Ureter (tissue), 1 donor: ENCODE results near the gene AP1B1. TPM values are rescaled to one million over a fixed set of nuclear protein-coding genes. Genes with fewer than 3 reads are reported as not detected.
"Not testable (repeated sequence)": the region's sequence is repeated elsewhere in the genome, so short reads cannot be mapped to it uniquely, and the experiment has no call there.

Experiments
- DNase-seq: peaks from one replicate; pipeline ENCODE4 v3.0.0-alpha.2; 2020; ENCODE audit warnings: low spot score
- total RNA-seq: library from RNA; stranded (reverse); gene quantifications from one replicate; pipeline ENCODE4 v1.2.4, GENCODE V29; 2023
- donor health status: DM: yes; HTN: yes; CAD: no.

Gene AP1B1
- total RNA-seq, 1 donor from 2014 or later: 173 TPM

DNA sequence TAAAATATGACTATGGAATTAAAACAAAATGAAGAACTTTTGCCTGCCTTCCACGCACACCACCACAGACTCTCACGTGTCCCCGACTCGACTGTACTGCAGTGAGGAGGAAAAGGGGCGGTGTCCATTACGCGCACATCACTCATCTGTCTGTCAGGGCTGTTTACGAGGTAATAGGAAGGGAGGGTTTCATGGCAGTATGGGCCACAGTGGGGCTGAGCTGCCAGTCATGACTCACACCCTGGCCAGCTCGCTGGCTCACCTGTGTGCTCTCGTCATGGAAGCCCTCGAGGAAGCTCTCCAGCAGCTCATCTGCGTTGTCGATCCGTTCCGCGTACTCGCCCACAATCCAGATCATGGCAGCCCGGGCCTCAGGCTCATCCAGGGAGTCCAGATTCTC lies 39.4 kb downstream of the AP1B1 start:
- no peak for DNase-seq

- DNase-seq: no peak
These were observed 40.3 kb downstream of the AP1B1 start for GRCh38 chr22:29348041-29348440.

- no peak for DNase-seq
These were observed 41.7 kb downstream of the AP1B1 start for GRCh38 chr22:29346659-29347058.

DNA sequence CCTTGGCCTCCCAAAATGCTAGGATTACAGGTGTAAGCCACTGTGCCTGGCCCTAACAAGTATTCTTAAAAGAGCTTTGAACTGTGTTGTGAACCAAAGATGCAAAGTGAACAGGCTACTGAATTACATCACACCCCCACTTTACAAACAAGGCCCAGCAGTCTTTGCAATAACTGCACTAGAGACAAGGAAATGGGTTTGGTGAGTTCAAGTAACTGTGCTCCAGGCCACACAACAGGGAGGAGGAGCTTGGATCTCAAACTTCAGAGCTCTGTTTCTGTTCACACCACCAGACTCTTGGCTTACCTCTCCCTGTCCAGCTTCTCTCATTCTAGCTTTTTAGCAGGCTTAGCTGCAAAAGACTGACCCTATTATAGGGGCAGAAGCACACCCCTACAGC lies 42.4 kb downstream of the AP1B1 start:
- no peak for DNase-seq

GRCh38 chr22:29344889-29345288 lies 43.5 kb downstream of the AP1B1 start:
- DNase-seq: not testable (repeated sequence)

GRCh38 chr22:29344137-29344536 lies 44.2 kb downstream of the AP1B1 start:
- DNase-seq: peak; percentile 89

GRCh38 chr22:29343313-29343805 lies 45.0 kb downstream of the AP1B1 start:
- DNase-seq: peak; percentile 73

DNA sequence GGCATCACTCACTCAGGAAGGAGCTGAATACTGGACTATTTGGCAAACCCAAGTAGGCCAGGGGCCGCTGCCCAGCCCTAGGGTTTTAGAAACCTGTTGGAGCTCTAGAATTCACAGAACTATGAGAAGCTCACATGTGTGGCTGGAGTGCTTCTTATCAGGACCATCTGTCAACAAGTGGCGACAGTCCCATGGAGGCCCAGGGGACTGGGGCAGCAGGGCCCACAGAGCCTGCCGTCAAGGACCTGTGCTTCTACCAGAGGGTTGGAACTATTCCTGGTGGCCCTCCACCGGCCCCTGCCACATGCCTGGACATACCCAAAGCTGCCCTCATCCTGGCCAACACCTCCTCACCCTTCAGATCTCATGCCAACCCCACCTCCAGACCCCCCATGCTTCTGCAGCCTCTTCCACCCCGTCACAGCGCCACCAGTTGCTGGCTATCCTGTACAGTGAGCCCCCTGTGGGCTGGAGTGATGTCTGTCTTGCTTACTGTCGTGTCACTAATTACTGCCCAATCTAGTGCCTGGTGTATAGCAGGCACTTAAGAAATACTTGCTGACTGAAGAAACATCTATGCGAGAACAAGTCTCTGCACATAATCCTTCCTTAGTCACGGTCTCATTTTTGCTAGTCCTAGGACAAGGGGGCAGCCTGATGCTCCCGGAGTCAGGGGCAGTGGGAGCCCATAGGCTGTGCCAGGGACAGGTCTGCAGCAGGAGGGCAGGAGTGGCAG lies 45.6 kb downstream of the AP1B1 start:
- peak; percentile 67 for DNase-seq

DNA sequence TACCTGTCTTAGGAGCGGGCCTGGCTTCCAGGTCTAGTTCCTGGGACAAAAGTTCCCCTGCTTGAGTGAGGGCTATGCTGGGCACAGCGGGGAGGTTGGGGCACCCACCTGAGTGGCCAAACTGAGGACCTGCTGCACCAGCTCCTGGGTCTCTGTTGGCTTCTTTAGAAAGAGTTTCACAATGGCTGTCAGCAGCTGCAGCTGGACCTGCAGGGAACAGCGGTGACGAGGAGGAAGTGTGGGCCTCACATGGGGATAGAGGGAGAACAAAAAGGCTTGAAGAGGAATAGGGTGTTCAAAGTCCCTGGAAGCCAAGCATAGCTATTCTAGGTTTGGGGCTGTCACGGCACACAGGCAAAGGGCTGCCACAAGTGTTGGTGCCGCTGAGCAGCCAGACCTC lies 46.2 kb downstream of the AP1B1 start:
- DNase-seq: no peak

DNA sequence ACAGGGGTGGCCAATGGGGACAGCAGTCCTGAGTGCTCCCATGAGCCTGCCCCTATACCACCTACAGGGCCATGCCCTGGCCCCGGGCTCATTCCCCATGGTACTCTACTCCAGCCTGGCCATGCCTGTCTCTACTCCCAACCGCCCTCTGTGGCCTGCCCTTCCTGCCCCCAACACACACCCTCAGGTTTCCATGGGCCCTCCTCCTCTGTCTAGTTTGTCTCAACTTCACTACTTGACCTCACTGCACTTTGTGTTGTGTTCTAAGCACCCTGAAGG lies 46.6 kb downstream of the AP1B1 start:
- no peak for DNase-seq

DNA sequence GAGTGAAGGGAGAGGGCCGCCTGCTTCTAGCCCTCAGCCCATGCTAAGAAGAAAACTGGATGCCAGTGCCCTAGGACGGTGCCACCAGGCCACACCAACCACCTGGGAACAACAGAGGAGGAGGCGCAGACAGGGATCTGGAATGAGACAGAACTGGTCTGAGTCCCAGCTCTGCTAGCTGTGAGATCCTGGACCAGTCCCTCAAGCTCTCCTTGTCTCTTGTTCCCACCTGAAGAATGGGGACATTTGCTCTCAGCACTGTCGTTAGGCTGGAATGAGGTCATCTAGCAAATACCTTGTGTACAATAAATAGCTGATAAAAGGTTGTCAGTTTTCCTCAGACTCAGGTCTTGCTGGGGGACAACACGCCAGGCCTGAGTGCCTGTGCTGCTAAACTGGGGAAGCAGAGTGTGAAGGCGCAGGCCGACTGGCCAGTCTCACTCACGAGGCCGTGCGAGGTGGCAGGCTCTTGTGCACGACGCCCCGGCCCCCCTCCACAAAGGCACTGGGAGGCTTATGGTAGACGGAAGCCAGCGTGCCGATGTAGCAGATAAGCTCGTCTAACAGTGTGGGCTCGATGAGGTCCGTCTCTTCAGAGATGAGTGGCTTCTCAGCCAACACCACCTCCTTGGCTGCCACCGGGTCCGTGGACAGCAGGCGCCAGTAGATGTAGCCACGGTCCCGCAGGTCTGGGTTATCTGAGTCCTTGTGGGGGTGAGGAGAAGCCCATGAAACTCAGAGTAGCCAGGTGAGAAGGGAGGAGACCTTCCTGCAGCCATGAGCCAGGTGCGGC lies 47.1 kb downstream of the AP1B1 start:
- no peak for DNase-seq

DNA sequence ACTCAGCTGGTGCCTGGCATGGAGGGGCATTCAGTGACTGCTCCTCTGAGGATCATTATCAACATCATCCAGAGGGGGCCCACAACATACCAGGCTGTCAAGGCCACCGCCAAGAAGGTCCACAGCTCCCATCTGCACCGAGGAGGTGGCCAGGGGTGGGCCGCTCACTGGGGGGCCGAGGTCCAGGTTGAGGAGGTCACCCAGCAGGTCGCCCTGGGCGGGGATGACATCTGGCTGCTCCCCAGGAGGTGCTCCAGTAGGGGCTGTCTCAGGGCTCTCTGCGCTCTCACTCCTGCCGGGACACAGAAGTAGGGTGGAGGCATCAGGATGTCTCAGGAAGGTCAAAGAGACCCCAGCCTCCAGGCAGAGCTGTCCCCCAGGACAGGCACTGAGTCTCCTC lies 47.8 kb downstream of the AP1B1 start:
- DNase-seq: no peak

DNA sequence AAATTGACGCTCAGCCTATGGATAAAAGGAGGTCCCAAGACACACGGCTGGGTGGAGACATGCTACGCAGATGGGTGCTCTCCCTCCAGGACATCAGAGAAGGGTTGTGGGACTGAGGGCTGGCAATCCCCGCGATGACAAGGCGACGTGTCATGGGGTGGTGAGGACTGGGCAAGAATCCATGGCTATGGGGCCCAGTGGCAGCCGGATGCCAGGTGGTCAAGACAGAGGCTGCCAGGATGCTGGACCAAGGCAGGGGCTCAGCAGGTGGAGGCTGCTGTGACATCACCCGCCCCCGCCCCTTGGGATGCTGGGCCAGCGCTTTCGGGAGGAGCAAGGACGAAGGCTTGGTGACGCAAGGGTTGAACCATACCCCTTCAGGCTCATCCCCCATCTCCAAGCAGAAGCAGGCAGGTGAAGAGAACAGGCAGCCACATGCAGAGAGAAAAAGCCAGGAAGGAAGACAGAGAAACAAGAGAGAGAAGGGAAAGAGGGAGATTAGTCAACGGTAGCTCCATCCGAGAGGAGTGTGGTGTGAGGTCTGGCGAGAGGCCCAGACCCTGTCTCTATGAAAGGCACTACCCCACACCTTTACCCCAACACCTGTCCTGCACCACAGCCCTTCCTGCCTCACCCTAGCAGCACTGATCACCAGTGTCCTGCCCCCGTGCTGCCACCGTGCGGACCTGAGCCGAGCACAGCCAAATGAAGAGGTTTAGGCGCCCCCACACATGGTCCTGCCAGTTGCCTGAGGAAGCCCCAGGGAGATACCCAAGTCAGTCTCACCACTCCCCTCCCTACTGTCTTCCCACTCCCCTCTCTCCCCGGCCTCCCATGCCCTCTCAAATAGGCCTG lies 48.8 kb downstream of the AP1B1 start:
- DNase-seq: no peak

GRCh38 chr22:29338398-29338797 lies 50.0 kb downstream of the AP1B1 start:
- DNase-seq: no peak

DNA sequence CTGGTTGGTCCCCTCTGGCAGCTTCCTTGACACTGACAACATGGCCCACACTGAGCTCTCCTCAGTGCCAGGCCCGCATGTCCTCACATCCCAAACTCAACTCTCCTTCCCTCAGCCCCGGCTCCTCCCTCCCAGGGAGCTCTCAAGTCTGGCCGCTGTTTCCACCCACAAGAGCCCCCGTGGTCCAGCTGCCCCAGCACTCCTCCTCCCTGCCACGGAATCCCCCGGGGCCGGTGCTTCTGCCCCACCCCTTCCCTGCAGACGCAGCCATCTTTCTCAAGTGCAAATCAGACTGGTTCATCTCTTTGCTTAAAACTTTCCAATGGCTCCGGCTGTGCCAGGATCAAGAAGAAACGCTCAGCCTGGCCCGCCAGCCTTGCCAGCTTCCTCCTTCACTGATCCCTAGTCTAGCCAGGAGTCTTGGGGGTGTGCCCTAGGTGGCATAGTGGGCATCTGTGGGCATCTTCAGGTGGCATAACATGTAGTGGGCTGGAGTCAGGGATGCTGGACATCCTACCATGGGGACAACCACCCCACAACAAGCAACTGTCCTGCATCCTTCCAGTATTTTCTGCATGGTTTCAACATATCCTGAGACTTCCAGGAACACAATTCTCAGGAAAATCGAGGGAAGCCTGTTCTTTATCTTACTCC lies 50.6 kb downstream of the AP1B1 start:
- DNase-seq: no peak

GRCh38 chr22:29336751-29337490 lies 51.4 kb downstream of the AP1B1 start:
- DNase-seq: no peak

DNA sequence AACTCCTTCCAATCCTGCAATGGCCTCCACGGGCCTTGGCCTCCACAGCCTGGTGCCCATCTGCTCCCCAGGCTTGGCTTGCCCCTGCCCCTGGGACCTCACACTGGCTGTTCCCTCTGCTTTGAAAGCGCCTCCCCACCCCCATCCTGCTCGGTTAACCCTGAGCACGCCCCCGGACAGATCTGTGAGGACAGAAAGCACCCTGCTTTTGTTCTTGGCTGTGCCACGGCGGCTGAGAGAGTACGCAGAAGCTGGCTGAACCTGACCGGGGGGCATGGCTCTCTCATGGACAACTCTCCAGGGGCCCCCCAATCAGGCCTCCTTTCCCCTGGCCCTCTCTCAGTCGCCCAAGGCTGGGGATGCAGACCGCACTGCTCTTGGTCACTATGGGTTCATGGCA lies 52.7 kb downstream of the AP1B1 start:
- no peak for DNase-seq

DNA sequence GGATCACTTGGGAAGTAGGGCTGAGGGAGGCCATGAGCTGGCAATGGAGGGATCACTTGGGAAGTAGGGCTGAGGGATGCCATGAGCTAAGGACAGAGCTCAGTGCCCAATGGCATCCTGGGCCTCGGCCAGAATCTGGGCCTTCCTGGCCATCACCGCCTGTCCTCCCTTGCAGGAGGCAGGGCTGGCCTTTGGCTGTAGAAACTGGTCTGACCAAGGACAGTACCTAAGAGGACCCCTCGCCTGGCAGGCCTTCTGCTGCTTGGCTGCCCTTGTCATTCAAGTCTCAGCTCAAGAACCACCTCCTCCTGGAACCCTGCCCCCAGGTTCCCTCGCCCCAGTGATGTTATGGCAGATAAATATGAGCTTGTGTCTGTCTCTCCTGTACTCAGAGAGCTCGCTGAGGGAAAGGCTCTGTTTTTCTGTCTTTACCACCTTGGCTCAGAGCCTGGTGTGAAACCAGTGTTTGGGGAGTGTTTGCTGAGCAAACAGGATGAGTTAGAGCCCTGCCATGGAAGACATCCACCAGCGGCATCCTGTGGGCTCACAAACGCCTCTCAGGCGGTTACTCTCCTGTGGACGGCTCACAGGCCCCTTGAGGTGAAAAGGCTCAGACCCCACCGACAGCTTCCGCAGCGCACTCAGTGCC lies 53.5 kb downstream of the AP1B1 start:
- DNase-seq: no peak

DNA sequence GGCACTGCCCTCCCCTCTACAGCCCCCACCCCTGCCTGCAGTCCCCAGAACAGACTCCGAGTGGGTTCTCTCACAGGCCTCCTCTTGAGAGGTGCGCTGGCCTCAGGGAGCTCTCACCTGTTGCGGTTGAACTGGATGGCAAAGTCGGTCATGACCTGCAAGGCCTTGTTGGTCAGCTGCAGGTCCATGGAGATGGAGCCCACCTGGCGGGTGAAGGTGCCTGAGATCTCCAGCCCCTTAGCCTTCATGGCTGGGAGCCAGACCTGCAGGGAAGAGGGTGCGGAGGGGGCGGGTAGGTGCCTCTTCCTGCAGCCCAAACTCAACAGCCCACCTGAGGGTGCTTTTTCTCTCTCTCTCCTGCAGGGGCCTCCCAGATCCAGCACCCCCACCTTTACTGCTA lies 54.2 kb downstream of the AP1B1 start:
- no peak for DNase-seq

DNA sequence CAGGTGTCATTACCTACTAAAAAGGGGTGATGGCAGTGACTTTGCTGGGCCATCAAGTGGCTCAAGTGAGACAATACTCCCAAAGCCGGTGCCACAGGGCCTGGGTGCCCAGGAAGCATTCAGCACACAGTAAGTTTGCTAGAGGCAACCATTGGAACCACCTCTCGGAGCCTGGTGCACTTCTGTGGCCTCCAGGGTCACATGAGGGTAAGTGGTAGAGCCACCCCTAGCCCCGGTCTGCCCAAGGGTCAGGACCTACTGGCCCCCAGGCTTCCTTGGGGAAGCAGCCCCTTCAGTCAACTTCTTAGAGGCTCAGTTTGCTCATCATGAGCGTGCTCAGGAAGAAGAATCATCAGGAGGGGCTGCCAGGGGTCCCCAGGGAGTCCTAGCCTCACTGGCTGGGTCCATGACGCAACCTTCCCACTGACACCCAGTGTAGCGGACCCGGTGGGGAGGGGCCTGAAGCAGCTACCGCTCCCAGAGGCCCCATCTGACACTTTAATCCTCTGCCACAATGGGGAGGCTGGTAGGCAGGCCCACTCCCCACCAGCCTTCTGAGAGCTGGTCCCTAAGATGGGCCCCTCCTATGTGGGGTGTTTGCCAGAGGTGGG lies 55.4 kb downstream of the AP1B1 start:
- DNase-seq: no peak
